Jurkat, Clone E6-1 (cell line): ENCODE measurements around the gene NGFR. TPM values are rescaled to one million over a fixed set of nuclear protein-coding genes. Genes with fewer than 3 reads are reported as not detected.

Source experiments
- DNase-seq: peaks from one replicate; pipeline ENCODE4 v3.0.0-alpha.2; 2011; ENCODE audit warnings: low read depth, low spot score
- H3K4me3 ChIP-seq: 2 replicates; pipeline ENCODE4 v1.5.1; 2011; ENCODE audit warnings: mild to moderate bottlenecking, low read length, control low read depth, moderate library complexity
- polyA plus RNA-seq: library from polyadenylated mRNA; unstranded; fragments of >200 nt; gene quantifications from one replicate; pipeline ENCODE4 v1.2.1, GENCODE V29; 2012; ENCODE audit warnings: missing spikeins; ENCODE audit not compliant: insufficient read length, insufficient read depth

Gene NGFR, protein sequence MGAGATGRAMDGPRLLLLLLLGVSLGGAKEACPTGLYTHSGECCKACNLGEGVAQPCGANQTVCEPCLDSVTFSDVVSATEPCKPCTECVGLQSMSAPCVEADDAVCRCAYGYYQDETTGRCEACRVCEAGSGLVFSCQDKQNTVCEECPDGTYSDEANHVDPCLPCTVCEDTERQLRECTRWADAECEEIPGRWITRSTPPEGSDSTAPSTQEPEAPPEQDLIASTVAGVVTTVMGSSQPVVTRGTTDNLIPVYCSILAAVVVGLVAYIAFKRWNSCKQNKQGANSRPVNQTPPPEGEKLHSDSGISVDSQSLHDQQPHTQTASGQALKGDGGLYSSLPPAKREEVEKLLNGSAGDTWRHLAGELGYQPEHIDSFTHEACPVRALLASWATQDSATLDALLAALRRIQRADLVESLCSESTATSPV
- 0.92 TPM for polyA plus RNA-seq

DNA sequence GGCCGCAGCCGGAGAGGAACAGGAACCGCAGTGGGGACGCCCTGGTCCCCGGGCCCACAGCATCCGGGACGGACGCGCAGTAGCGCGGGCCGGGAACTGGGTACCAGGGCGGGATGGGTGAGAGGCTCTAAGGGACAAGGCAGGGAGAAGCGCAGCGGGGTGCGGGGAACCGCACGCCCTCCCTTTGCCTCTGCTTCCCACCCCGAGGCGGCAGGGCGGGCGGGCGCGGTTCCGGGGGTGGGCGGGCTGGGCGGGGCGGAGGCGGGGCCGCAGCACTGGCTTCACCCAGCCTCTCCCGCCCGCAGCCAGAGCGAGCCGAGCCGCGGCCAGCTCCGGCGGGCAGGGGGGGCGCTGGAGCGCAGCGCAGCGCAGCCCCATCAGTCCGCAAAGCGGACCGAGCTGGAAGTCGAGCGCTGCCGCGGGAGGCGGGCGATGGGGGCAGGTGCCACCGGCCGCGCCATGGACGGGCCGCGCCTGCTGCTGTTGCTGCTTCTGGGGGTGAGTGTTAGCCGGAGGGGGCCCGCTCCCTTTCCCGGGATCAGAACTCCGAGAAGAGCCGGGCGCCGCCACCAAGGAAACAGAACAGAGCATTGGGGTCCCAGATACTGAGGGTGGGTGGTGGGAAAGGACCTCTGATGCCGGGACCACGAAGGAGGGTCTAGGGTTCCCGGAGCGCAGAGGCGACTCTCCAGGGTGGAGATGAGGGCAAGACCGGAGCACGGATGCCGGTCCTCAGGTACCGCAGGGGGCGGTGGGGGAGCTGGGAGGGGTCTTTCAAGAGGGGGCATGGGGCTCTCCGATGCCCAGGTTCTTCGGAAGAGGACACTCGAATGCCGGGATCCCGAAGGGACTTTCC lies at the start of gene NGFR:
Gene NGFR, plus strand, starts transcription at position 308 of the 856 bp plus-strand sequence. Its CDS starts 125 bp downstream, at position 433.
- peak; percentile 46 for DNase-seq
- H3K4me3 ChIP-seq = peak within 1 kb of the TSS; percentile 48

DNA sequence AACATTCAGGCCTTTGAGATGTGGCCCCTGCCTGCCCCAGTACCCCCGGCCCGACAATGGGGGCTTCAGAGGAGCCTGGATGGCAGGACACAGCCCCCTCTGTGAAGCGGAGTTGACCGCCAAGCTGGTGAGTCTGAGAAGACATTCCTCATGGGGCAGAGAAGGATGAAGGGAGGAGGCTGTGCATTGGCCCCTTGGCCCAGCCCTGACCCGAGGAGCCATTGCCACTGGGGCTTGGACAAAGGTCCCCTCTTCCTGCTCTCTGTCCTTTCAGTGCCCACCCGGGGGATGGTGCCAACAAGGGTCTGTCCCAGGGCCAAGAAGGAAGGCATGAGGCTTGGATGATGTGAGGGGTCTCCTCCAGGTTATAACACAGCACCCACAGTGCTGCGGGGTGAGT lies 49.5 kb upstream of the NGFR start:
- DNase-seq = no peak
- no peak overlapping the region for H3K4me3 ChIP-seq

DNA sequence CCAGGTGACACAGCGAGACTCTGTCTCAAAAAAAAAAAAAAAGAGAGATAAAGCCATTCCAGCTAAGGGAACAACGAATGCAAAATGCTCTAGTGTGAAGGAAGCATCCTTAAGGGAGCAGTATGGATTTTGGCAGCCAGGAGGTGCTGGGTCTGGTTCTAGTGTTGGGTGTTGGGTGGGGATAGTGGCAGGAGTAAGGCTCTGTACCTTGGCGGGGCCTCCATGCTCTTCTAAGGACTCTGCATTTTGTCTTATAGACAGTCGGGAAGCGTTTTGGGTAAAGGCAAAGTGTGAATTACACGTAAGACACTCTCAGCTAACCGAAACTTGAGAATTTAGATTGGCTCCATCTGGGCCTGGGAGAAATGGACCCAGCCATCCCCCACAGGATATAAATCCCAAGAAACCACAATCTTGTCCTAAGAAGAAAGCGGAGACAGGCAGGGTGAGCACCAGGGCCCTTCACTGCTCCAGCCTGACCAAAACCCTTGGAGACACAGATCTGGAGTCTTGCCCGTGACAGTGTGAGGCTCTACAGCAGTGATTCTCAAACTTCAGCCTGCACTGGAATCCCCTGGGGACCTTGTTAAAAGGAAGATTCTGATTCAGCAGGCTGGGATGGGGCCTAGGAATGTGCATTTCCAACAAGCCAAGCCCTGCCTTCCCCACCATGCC lies 47.3 kb upstream of the NGFR start:
- no peak for DNase-seq
- H3K4me3 ChIP-seq = no peak overlapping the region

- no peak for DNase-seq
- H3K4me3 ChIP-seq = no peak overlapping the region
Measured at GRCh38 chr17:49450181-49450580, 44.9 kb upstream of the NGFR start.

- peak; percentile 53 for DNase-seq
- H3K4me3 ChIP-seq = no peak overlapping the region
Measured at GRCh38 chr17:49450735-49451134, 44.4 kb upstream of the NGFR start.

- no peak overlapping the region for H3K4me3 ChIP-seq
- peak; percentile 25 for DNase-seq
Measured at GRCh38 chr17:49452201-49452600, 42.9 kb upstream of the NGFR start.

GRCh38 chr17:49452661-49453060 lies 42.4 kb upstream of the NGFR start:
- no peak for DNase-seq
- H3K4me3 ChIP-seq = no peak overlapping the region

GRCh38 chr17:49454050-49454449 lies 41.0 kb upstream of the NGFR start:
- H3K4me3 ChIP-seq = no peak overlapping the region
- no peak for DNase-seq

DNA sequence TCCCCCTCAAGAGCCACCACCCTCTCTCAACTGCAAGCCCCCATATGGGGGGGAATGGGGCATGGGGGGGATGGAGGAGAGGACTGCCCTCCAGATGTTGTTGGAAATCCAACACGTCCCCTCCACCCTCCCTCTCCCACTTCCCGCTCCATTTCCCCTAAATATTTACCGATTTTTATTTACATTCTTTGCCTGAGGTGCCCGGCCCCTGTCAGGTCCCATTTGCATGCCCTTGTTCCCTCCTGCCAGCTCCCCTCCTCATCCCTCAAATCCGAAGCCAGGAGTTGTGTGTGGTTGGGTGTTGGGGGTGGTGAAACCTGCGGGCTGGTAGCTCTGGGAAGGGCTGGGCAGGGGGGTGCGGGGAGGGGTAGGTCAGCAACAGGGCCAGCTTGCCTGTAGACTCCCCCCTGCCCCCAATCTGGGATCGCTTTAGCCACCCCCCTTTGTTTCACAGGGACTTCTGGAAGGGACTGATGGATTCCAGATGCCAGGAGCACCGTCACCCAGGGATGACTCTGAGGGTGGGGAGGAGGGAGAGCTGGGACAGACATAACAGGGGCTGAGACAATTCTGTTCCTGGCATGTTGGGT lies 39.7 kb upstream of the NGFR start:
- H3K4me3 ChIP-seq = no peak overlapping the region
- DNase-seq = no peak

- DNase-seq = no peak
- H3K4me3 ChIP-seq = no peak overlapping the region
Measured at GRCh38 chr17:49456183-49456965, 38.7 kb upstream of the NGFR start.

DNA sequence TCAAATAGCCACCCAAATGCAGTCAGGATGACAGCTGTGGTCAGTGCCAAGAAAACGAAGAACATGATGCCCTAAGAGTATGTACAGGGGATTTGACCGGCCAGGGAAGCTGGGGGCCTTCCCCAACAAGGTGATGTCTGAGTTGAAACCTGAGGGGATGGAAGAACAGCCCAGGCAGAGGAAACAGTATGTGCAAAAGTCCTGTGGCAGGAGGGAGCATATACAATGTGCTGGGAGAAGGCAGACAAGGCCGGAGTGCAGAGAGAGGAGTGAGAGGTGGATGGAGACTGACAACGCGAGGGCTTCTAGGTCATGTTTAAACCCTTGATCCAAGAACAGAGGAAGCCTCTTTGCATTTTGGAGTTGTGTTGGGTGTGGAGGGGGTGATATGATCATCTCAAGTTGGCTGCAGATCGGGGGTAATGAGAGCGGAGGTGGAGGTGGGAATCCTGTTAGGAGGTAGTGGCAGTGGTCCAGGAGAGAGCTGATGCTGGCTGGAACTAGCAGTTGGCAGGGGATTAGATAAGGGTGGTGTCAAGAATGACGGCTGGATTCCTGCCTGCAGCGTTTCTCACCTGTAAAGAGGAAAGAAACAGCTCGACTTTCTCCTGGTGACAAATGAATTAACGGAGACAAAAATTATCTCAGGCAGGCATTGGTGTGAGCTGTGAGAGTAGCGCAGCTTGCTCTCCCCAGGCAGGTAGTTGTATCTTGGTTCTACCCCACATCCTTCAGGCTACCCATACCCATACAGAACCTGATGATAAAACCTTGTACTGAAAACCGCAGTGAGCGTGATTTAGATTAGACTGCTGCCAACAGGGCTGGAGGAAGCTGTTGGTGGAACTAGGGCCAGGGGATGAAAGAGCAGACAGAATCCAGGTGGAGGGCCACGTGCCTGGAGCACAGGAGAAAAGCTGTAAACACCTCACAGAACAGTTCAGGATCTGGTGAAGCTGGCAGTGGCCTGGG lies 37.2 kb upstream of the NGFR start:
- no peak overlapping the region for H3K4me3 ChIP-seq
- DNase-seq = peak; percentile 67

DNA sequence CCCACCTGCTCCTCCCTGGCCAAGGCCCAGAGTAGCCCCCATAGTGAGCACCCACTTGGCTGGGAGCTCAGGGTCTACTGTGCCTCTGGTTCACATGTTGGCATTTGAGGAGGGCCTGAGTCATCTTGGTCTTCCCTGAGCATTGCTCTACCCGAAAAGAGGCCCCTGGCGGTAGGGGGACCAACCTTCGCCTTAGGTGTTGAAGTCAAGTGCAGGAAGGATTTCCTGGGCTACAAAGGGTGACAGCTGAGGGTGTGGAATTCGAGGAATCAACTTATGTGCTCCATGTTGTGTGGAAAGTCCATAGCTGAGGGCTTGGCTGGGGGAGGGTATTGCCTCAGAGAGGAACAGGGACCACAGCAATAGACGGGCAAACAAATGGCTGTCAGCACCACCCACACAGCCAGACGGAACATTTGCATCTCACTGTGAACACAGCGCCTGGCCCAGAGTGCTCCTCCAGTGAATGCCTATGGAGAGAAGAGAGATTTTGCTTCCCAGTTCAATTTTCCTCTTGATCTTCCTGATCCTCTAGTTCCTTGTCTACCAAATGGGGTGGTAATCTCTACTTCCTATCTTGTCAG lies 35.6 kb upstream of the NGFR start:
- no peak for DNase-seq
- H3K4me3 ChIP-seq = no peak overlapping the region

DNA sequence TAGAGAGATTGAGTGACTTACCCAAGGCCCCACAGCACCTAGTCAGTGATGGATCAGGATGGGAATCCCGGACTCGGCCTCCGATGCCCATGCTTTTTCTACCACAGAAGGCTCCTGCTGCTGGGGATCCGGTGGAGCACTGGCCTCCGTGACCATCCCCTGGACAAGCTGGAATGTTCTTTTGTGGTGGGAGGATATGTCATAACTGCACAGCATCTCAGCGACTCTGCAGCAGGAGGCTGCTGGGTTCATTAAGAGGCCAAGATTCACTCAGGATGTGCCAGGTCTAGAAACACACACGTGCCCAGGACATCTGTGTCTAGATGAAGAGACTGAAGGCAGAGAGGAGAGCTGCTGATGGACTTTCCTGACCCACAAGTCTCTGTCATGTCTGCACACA lies 34.7 kb upstream of the NGFR start:
- no peak for DNase-seq
- no peak overlapping the region for H3K4me3 ChIP-seq

DNA sequence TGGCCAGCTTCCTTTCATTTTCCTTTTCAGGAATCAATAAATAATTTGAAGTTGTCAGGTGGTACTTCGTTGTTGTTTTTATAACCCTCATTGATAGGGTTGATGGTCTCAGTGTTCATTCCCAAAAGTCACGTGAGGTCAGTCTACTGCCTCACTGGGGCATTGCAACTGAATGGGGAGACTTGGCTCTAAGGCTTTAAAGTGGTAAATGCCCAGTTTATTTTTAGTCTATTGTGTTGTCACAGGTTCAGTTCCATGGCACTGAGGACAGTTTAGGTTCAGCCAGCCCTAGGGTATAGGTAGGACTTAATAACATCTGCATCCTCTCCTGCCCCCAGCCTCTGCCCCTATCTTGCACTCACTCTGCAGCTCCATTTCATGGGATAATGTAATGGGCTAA lies 33.5 kb upstream of the NGFR start:
- no peak for DNase-seq
- H3K4me3 ChIP-seq = no peak overlapping the region

GRCh38 chr17:49464049-49464448 lies 31.0 kb upstream of the NGFR start:
- H3K4me3 ChIP-seq = no peak overlapping the region
- DNase-seq = no peak

GRCh38 chr17:49465331-49465903 lies 29.7 kb upstream of the NGFR start:
- no peak for DNase-seq
- H3K4me3 ChIP-seq = no peak overlapping the region

DNA sequence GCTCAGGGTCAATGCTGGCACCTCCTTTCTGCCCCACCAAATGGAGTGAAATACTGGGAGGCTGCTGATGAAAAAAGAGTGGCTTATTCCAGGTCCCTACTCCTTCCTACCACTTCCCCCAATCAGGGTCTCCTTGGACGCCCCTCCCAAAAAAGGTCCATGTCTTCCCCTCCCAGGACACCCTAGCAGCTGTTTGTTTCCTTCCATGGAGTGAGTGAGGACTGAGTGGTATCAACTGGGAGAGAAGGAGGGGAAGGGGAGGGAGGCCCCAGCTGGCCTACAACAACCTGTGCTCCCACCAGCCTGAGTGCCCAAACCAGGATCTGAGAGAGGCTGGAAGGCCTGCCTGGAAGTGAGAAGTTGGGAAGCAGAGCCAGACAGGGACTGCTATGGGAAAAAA lies 28.7 kb upstream of the NGFR start:
- no peak overlapping the region for H3K4me3 ChIP-seq
- no peak for DNase-seq
